Thymus (tissue), 11 donors: ENCODE results near the gene ARFGAP3. TPM values are rescaled to one million over a fixed set of nuclear protein-coding genes. Genes with fewer than 3 reads are reported as not detected.

Source experiments
- DNase-seq, 9 donors: peaks; one replicate each; pipeline ENCODE4 v3.0.0-alpha.2; 2013; ENCODE audit warnings: low spot score in 9 of 9, low read depth in 6 of 9, missing footprints in 1 of 9
- H3K27ac ChIP-seq, 2 donors: one replicate each; pipeline ENCODE4 v1.5.1; 2013; ENCODE audit warnings: control low read depth in 1 of 2, low read depth in 1 of 2, low read length in 1 of 2, mild to moderate bottlenecking in 1 of 2, moderate library complexity in 1 of 2
- H3K27me3 ChIP-seq, 2 donors: one replicate each; pipeline ENCODE4 v1.5.1; 2013; ENCODE audit warnings: low read length in 1 of 2; ENCODE audit not compliant: control insufficient read depth in 2 of 2, insufficient read depth in 1 of 2
- H3K36me3 ChIP-seq, 2 donors: one replicate each; pipeline ENCODE4 v1.5.1; 2013; ENCODE audit warnings: low read length in 1 of 2, mild to moderate bottlenecking in 1 of 2, moderate library complexity in 1 of 2; ENCODE audit not compliant: control insufficient read depth in 2 of 2, insufficient read depth in 2 of 2
- H3K4me1 ChIP-seq, 2 donors: one replicate each; pipeline ENCODE4 v1.5.1; 2013; ENCODE audit warnings: low read length in 2 of 2; ENCODE audit not compliant: control insufficient read depth in 2 of 2, insufficient read depth in 2 of 2
- H3K4me3 ChIP-seq, 2 donors: one replicate each; pipeline ENCODE4 v1.5.1; 2013; ENCODE audit warnings: low read length in 2 of 2, control low read depth in 1 of 2, mild to moderate bottlenecking in 1 of 2
- H3K9me3 ChIP-seq, 2 donors: one replicate each; pipeline ENCODE4 v1.5.1; 2013; ENCODE audit warnings: low read length in 1 of 2, mild to moderate bottlenecking in 1 of 2; ENCODE audit not compliant: control insufficient read depth in 2 of 2, insufficient read depth in 1 of 2
- whole genome bisulfite sequencing: extraction: QIAGEN DNeasy Blood & Tissue Kit; methylation state at CpG from one replicate; pipeline ENCODE4 v1.1.7; 2013; 5-methylcytosine and 5-hydroxymethylcytosine counted together
- polyA plus RNA-seq: library from polyadenylated mRNA; stranded (reverse); fragments of 200-250 nt; gene quantifications from one replicate; pipeline ENCODE4 v1.2.3, GENCODE V29; 2013
- total RNA-seq: library from RNA; stranded (reverse); fragments of 120-200 nt; gene quantifications from one replicate; pipeline ENCODE4 v1.2.4, GENCODE V29; 2013
- donor health status: healthy.

The ARFGAP3 gene
- total and polyA plus RNA-seq, 2 donors = 29.9 to 40.0 TPM

DNA sequence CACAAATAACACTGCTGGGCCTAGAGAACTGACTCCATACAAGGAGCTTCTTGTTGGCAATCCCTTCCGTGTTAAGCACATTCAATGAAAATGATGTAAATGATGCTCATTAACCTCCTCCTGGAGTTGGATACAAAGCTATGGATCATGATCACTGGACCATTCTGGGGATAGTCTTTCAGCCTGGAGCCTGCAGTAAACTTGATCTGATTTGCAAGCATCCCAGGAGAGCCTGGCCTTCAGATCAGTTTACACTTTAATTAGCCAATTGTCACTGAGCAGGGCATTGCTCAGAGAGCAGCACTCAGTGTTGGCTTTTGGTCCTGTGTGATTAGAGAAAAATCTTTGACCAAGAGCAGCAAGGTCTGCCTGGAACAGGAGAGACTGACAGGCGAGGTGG is 45.6 kb downstream of the ARFGAP3 start:
- peaks cover 27 to 37% of the 10 kb centered on the region in 2 donors for H3K36me3 ChIP-seq
- WGBS = 96% methylated on average over 2 of the region's 2 CpGs
- H3K27me3 ChIP-seq = no peaks in the 10 kb centered on the region
- no peaks in the 10 kb centered on the region for H3K4me1 ChIP-seq
- H3K9me3 ChIP-seq = no peaks in the 10 kb centered on the region
- no peak overlapping the region for H3K27ac ChIP-seq
- no peak for DNase-seq
- H3K4me3 ChIP-seq = no peak overlapping the region

DNA sequence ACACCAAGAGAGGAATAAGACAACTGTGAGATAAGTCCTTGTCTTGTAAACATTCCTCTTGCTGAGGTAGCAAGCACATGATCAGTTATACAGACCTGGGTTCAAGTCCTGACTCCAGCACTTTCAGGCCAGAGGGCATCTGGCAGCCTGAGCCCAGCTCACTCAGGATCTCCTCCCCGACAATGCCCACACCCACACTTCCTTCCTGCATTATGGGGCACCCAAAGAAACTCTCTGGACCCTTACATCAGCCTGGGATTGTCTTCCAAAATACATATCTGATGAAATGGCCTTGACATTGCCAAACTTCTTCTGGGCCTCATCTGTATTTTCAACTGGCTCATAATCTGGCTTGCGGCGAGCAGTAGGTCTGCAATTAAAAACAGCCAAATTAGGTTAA is 48.6 kb downstream of the ARFGAP3 start:
- no peak overlapping the region for H3K4me3 ChIP-seq
- no peaks in the 10 kb centered on the region for H3K4me1 ChIP-seq
- H3K36me3 ChIP-seq = peaks cover 36 to 46% of the 10 kb centered on the region in 2 donors
- H3K9me3 ChIP-seq = no peaks in the 10 kb centered on the region
- 90% methylated on average over 3 of the region's 3 CpGs for WGBS
- H3K27ac ChIP-seq = no peak overlapping the region
- no peaks in the 10 kb centered on the region for H3K27me3 ChIP-seq
- DNase-seq = no peak

DNA sequence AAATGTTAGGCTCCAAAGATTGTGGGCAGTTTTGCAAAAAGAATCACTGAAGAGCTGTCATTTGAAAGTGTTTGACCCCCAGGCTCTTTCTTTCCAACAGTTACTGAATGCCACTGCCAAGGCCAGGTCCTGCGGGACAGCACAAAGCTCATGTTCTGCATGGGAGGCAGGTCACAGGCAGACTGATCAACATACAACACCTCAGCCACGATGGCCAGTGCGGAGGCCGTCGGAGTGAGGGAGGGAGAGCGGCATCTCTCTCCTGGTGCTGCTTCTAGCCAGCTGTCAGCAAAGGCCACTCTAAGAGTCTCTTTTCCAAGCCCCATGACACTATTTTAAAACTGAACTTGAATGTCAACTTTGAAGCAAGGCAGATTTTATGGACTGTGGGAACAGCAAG is 49.9 kb downstream of the ARFGAP3 start:
- Histone ChIP-seq H3K4me3 (no peak overlapping the region), H3K9me3 (no peaks in the 10 kb centered on the region), H3K36me3 (peaks cover 41 to 43% of the 10 kb centered on the region in 2 donors), H3K27me3 (no peaks in the 10 kb centered on the region), H3K4me1 (no peaks in the 10 kb centered on the region), H3K27ac (no peak overlapping the region)
- WGBS = 98% methylated on average over 6 of the region's 6 CpGs
- DNase-seq = no peak

DNA sequence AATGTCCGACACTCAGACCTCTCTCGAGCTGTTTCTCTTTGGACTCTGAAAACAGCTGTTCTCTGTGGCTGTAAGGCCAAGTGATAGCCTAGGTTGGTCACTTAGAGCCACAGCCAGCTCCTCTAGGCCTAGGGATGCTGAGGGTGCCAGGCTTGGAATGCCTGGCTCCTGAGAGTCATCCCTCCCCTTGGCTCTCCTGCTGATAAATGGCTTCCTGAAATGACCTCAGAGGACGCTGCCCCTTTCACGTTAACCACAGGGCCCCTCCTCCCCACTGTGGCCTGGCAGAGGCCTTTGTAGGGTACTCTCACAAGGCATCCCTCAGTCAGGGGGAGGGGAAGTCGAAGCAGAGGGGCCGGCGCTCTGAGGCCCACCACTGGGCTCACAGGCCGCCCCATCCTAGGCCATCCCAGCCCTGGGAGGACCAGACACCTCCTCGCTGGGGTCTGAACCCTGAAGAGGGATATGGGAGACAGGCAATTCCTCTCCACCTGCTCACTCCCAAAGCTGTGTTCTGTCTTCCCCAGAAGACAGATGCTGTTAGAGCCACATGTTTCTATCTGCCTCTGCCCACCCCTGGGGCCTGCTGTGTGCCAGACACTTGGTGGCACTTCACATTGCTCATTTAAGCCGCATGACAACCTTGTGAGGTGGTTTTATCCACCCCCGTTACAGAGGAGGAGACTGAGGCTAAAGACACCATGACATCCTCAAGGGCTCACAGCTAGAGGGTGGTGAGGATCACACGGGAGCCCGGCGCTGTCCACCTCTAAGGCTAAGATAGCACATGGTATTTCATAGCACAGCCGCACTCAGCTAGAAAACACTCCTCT is 50.9 kb downstream of the ARFGAP3 start:
- Histone ChIP-seq H3K4me1 (no peaks in the 10 kb centered on the region), H3K9me3 (no peaks in the 10 kb centered on the region), H3K27me3 (no peaks in the 10 kb centered on the region), H3K36me3 (peaks cover 38 to 41% of the 10 kb centered on the region in 2 donors), H3K4me3 (no peak overlapping the region), H3K27ac (no peak overlapping the region)
- WGBS = 97% methylated on average over 15 of the region's 15 CpGs
- DNase-seq = no peak

DNA sequence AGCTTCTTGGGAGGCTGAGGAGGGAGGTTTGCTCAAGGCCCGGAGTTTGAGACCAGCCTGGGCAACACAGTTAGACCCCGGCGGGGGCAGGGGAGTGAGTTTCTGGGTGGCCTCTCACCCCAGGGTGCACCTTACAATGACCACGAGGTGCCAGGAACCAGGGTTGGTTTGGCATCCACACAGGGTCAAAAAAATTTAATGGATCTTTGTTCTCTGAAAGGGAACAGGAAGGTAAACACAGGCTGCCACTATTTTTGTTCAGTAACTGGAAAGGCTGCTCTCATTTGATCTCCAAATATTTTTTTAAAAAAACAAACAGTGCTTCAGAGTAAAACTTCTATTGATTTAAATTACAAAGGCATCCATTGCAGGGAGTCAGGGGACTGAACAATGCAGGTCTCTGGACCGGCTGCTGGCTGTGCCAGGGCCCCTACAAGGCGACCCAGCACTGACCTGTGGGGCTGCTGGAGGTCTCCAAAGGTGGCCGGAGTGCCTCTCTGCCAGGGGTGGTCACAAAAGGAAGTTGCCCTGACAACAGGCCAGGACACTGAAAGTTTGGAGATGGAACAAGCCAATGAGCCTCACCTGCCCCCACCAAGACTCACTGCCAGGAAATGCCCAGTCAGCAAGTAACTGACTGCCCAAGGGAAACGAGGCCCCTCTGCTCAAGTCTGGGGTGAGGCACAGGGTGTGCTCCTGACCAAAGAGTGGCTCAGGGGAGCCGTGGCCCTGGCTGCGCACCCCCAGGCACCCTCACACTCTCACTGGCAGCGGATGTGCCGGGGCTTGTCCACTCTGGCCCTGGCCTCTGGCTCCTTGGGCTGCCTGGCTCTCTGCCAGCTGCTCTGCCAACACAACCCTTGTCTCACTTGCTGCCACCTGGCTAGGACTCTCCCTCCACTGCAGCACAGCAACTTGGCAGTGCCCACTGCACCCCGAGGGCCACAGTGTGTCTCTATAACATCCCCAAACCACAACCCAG is 51.8 kb downstream of the ARFGAP3 start:
- Histone ChIP-seq H3K27ac (no peak overlapping the region), H3K4me1 (no peaks in the 10 kb centered on the region), H3K27me3 (no peaks in the 10 kb centered on the region), H3K36me3 (peaks cover 35 to 36% of the 10 kb centered on the region in 2 donors), H3K9me3 (no peaks in the 10 kb centered on the region), H3K4me3 (no peak overlapping the region)
- WGBS = 93% methylated on average over 13 of the region's 13 CpGs
- no peak for DNase-seq

DNA sequence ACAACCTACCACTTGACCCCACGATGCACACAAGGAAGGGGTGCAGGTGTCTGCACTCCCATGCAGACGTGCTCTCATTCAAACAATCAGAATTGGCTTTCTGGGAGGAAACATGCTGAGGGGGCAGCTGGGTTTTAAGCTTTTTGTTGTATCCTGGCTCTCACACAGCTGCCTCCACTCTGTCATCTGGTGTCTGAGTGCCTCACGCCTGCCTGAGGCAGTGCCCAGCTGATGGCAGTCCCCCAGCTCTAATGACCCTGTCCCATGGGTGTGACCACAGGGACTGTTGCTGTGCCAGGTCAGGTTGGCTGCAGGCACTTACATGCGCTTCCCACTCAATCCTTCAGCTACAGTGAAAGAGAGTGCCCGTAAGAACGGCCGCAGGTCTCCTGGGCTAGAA is 53.7 kb downstream of the ARFGAP3 start:
- no peaks in the 10 kb centered on the region for H3K27me3 ChIP-seq
- WGBS = 97% methylated on average over 7 of the region's 7 CpGs
- no peaks in the 10 kb centered on the region for H3K9me3 ChIP-seq
- H3K27ac ChIP-seq = no peak overlapping the region
- no peaks in the 10 kb centered on the region for H3K4me1 ChIP-seq
- H3K4me3 ChIP-seq = no peak overlapping the region
- no peak for DNase-seq
- peaks cover 35 to 40% of the 10 kb centered on the region in 2 donors for H3K36me3 ChIP-seq

DNA sequence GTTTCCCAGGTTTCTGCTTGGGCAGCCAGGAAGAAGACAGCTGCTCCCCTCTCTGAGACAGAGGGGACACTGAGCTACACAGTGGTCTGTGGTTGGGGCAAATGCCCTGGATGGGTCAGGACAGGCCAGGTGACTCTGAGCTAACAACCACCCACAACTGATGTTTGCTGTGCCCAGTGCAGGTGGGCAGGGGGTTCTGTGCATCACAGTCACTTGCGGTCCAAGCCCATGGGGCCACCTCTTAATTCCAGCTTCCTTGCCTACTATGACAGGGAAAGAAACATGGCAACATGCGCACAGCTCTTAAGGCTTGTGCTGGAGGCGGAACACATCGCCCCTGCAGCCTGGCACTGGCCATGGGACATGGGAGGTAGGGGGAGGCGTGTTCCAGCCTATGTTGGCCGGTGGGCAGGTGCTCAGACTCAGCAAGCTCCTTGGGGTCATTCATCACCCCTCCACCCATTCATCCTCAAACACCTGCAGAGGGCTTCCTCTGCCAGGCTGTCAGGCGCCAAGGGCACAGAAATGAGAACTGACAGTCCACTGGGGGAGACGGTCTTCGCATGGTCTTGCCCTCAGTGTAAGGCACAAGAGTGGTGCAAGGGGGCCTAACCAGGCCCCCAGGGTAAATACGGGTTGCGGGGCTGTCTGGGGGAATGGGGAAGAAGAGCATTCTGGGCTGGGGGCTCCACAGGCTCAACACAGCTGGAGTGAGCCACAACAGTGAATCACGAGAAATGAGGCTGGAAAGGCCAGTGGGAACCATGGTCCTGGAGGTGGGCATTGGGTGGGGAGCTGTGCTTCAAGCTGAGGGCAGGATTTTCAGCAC is 55.6 kb downstream of the ARFGAP3 start:
- H3K9me3 ChIP-seq = no peaks in the 10 kb centered on the region
- no peak overlapping the region for H3K27ac ChIP-seq
- no peak for DNase-seq
- no peaks in the 10 kb centered on the region for H3K4me1 ChIP-seq
- H3K27me3 ChIP-seq = no peaks in the 10 kb centered on the region
- H3K4me3 ChIP-seq = no peak overlapping the region
- 91% methylated on average over 12 of the region's 12 CpGs for WGBS
- peaks cover 35% of the 10 kb centered on the region in 2 donors for H3K36me3 ChIP-seq

DNA sequence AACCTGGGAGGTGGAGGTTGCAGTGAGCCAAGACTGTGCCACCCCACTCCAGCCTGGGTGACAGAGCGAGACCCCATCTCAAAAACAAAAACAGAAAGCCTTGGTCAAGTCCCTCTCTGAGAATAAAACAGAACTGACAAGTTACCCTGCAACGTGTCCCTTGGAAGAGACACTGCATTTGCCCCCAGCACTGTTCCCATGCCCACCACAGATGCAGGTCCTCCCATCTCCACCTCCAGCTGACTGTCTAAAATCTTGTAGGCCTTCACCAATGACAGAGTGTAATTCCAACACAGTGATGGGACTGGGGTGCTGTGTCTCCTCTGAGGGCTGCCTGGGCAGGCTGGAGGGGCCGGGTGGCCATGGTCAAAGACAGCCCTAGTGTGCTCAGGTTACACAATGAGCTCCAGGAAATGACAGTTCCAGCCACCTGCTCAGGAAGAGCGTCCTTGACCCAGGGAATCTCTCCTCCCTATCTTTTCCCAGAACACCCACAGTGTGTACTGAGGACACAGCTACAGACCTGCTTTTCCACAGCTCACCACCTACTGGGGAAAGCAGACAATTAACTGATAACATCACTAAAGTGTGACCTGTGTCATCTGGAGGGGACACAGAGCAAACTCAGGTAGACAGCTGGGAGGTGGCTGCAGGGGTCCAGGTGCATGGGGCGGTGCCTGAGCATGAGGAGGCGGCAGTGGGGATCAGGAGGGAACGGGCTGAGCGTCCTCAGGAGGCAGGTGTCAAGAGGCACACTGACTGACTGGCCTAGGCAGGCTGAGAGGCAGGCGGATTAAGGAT is 56.4 kb downstream of the ARFGAP3 start:
- Histone ChIP-seq H3K27me3 (no peaks in the 10 kb centered on the region), H3K36me3 (peaks cover 27 to 32% of the 10 kb centered on the region in 2 donors), H3K9me3 (no peaks in the 10 kb centered on the region), H3K4me1 (no peaks in the 10 kb centered on the region), H3K4me3 (no peak overlapping the region), H3K27ac (no peak overlapping the region)
- no peak for DNase-seq
- WGBS = 94% methylated on average over 9 of the region's 9 CpGs
